Measurements from ENCODE around the gene ABHD16A. TPM values are rescaled to one million over a fixed set of nuclear protein-coding genes. Genes with fewer than 3 reads are reported as not detected.
A peak's percentile ranks its signal among the peaks of the same experiment; 100 is the strongest.

ABHD16A gene
- total and polyA plus RNA-seq, 2 of the 13 experiments (the other 11 are each of a cell fraction or from before 2014, with no cell fraction given): 43.5 to 45.4 TPM

DNA sequence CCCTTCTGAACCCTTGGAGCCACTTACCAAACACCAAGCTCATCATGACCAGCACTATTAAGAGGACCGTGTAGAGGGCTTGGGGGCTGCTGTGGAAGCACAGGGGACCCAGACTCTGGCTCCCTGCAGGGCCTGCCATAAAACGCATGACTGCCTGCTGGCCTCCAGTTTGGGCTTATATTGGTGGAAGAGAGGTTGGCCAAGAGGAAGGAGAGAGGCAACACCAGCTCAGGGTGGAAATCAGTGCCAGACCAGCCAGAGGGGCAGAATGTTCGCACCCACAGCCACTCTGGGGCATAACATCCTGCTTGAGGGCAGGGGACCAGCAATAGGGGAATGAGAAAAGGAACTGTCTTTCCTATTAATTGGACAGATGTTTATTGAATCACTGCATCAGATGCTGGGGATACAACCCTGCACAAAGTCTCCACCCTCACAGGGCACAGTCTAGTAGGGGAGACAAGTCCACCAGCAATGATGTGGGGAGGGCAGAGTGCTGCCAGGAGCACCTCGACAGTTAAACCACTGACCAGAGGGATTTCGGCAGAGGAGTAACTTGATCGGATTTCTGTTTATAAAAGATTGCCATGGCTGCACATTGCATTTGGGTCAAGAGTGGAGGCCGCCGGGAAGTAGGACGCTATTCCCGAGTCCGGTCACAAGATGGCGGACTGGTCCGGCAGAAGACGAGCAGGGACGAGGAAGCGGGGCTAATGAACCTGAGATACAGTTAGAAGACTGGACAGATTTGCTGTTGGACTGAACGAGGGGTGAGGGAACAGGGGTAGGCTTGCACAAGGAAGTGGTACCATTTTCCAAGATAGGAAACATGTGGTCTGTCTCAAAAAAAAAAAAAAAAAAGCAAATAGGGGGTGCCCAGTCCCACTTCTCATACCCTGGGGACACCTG, 22.6 kb downstream of the ABHD16A start, which contains the start of gene LY6G5C (continued):
- TF ChIP-seq, protein P1, sequence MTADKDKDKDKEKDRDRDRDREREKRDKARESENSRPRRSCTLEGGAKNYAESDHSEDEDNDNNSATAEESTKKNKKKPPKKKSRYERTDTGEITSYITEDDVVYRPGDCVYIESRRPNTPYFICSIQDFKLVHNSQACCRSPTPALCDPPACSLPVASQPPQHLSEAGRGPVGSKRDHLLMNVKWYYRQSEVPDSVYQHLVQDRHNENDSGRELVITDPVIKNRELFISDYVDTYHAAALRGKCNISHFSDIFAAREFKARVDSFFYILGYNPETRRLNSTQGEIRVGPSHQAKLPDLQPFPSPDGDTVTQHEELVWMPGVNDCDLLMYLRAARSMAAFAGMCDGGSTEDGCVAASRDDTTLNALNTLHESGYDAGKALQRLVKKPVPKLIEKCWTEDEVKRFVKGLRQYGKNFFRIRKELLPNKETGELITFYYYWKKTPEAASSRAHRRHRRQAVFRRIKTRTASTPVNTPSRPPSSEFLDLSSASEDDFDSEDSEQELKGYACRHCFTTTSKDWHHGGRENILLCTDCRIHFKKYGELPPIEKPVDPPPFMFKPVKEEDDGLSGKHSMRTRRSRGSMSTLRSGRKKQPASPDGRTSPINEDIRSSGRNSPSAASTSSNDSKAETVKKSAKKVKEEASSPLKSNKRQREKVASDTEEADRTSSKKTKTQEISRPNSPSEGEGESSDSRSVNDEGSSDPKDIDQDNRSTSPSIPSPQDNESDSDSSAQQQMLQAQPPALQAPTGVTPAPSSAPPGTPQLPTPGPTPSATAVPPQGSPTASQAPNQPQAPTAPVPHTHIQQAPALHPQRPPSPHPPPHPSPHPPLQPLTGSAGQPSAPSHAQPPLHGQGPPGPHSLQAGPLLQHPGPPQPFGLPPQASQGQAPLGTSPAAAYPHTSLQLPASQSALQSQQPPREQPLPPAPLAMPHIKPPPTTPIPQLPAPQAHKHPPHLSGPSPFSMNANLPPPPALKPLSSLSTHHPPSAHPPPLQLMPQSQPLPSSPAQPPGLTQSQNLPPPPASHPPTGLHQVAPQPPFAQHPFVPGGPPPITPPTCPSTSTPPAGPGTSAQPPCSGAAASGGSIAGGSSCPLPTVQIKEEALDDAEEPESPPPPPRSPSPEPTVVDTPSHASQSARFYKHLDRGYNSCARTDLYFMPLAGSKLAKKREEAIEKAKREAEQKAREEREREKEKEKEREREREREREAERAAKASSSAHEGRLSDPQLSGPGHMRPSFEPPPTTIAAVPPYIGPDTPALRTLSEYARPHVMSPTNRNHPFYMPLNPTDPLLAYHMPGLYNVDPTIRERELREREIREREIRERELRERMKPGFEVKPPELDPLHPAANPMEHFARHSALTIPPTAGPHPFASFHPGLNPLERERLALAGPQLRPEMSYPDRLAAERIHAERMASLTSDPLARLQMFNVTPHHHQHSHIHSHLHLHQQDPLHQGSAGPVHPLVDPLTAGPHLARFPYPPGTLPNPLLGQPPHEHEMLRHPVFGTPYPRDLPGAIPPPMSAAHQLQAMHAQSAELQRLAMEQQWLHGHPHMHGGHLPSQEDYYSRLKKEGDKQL (CRISPR knock-in tag; IDR thresholded peaks at IDR 0.05; ENCODE audit: low read depth): no peak
- TF ChIP-seq ZNF343 (CRISPR knock-in tag; IDR thresholded peaks at IDR 0.05) (no peak), BORCS8-MEF2B (CRISPR knock-in tag; IDR thresholded peaks at IDR 0.05) (peak; percentile 53; the same call in 1 of the 2 replicates), ZFP62 (CRISPR knock-in tag; IDR thresholded peaks at IDR 0.05) (no peak), MIXL1 (CRISPR knock-in tag; IDR thresholded peaks at IDR 0.05) (peak; percentile 58; the same call in 1 of the 2 replicates), TSC22D2 (CRISPR knock-in tag; IDR thresholded peaks at IDR 0.05; ENCODE audit: borderline replicate concordance) (peak; percentile 69; the same call in 1 of the 2 replicates), MED13 (CRISPR knock-in tag; IDR thresholded peaks at IDR 0.05) (no peak), TBP (CRISPR knock-in tag; IDR thresholded peaks at IDR 0.05) (no peak), ZNF629 (CRISPR knock-in tag; conservative IDR thresholded peaks at IDR 0.05) (no peak), SP1 (IDR thresholded peaks at IDR 0.05) (no peak), SP1 (CRISPR knock-in tag; IDR thresholded peaks at IDR 0.05) (no peak), GABPB1 (CRISPR knock-in tag; IDR thresholded peaks at IDR 0.05) (0 out of 2 replicates have a peak, but pooled peaks have one; percentile 3)
- TF ChIP-seq, protein P2, sequence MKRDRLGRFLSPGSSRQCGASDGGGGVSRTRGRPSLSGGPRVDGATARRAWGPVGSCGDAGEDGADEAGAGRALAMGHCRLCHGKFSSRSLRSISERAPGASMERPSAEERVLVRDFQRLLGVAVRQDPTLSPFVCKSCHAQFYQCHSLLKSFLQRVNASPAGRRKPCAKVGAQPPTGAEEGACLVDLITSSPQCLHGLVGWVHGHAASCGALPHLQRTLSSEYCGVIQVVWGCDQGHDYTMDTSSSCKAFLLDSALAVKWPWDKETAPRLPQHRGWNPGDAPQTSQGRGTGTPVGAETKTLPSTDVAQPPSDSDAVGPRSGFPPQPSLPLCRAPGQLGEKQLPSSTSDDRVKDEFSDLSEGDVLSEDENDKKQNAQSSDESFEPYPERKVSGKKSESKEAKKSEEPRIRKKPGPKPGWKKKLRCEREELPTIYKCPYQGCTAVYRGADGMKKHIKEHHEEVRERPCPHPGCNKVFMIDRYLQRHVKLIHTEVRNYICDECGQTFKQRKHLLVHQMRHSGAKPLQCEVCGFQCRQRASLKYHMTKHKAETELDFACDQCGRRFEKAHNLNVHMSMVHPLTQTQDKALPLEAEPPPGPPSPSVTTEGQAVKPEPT (CRISPR knock-in tag; IDR thresholded peaks at IDR 0.05; ENCODE audit: low read depth): no peak
- TF ChIP-seq, protein P3, sequence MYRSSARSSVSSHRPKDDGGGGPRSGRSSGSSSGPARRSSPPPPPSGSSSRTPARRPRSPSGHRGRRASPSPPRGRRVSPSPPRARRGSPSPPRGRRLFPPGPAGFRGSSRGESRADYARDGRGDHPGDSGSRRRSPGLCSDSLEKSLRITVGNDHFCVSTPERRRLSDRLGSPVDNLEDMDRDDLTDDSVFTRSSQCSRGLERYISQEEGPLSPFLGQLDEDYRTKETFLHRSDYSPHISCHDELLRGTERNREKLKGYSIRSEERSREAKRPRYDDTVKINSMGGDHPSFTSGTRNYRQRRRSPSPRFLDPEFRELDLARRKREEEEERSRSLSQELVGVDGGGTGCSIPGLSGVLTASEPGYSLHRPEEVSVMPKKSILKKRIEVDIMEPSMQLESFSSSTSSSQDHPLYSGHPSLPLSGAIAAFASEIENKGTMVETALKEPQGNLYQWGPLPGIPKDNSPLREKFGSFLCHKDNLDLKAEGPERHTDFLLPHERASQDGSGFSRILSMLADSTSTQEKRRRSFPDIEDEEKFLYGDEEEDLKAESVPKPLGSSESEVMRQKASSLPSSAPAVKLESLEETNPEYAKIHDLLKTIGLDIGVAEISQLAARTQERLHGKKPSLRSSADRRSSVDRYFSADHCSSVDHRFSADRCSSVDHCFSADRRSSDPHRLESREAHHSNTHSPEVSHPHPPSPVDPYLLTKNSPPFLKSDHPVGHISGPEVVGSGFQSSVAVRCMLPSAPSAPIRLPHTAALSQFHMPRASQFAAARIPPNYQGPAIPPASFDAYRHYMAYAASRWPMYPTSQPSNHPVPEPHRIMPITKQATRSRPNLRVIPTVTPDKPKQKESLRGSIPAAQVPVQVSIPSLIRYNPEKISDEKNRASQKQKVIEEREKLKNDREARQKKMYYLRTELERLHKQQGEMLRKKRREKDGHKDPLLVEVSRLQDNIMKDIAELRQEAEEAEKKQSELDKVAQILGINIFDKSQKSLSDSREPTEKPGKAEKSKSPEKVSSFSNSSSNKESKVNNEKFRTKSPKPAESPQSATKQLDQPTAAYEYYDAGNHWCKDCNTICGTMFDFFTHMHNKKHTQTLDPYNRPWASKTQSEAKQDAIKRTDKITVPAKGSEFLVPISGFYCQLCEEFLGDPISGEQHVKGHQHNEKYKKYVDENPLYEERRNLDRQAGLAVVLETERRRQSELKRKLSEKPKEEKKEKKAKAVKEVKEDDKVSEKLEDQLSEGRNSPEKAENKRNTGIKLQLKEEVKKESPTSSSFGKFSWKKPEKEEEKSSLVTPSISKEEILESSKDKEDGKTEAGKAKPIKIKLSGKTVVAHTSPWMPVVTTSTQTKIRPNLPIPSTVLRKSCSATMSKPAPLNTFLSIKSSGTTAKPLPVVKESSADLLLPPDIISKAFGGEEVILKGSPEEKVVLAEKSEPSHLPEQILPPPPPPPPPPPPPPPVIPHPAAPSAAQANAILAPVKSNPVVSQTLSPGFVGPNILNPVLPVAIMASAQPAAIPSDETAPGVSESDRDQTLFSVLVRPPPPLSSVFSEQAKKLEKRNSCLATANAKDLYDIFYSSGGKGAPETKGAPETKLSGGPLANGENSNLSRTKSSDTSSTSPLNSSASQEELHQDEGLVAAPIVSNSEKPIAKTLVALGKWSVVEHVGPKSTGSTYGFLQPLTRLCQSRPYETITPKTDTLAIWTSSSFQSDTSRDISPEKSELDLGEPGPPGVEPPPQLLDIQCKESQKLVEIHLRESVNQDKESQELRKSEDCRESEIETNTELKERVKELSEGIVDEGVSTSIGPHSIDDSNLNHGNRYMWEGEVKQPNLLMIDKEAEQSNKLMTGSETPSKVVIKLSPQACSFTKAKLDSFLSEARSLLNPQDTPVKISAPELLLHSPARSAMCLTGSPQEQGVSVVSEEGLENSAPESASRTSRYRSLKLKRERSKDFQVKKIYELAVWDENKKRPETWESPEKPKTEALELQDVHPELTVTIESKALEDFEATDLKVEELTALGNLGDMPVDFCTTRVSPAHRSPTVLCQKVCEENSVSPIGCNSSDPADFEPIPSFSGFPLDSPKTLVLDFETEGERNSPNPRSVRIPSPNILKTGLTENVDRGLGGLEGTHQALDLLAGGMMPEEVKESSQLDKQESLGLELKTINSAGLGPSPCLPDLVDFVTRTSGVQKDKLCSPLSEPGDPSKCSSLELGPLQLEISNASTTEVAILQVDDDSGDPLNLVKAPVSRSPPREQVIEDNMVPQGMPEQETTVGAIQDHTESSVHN (CRISPR knock-in tag; IDR thresholded peaks at IDR 0.05): no peak
